NOMO-1 treated with dmso at 0.1 percent for 144 hours (cell line): ENCODE data around the gene SLC12A6.
"Not testable (repeated sequence)": the region's sequence is repeated elsewhere in the genome, so short reads cannot be mapped to it uniquely, and the experiment has no call there.

Experiments used
- DNase-seq: peaks from one replicate; lab custom pipeline; 2025; ENCODE audit not compliant: unreplicated experiment; lab: John Stamatoyannopoulos, UW

Gene SLC12A6

GRCh38 chr15:34337557-34338306, at the start of gene SLC12A6:
TSS of gene SLC12A6 (minus strand) at chr15:34337781. CDS start at chr15:34336680, 1,101 bp downstream.
- DNase-seq: peak; percentile 92

- not testable (repeated sequence) for DNase-seq
Measured at GRCh38 chr15:34381829-34382521, 44.4 kb upstream of the SLC12A6 start.

GRCh38 chr15:34380491-34380890, 42.9 kb upstream of the SLC12A6 start:
- DNase-seq: not testable (repeated sequence)

GRCh38 chr15:34376856-34377255, 39.3 kb upstream of the SLC12A6 start:
- DNase-seq: no peak

GRCh38 chr15:34375541-34375940, 38.0 kb upstream of the SLC12A6 start:
- not testable (repeated sequence) for DNase-seq

- no peak for DNase-seq
Measured at GRCh38 chr15:34374816-34375215, 37.2 kb upstream of the SLC12A6 start.

- DNase-seq: no peak
Measured at GRCh38 chr15:34373951-34374350, 36.4 kb upstream of the SLC12A6 start.

- no peak for DNase-seq
Measured at GRCh38 chr15:34370643-34371042, 33.1 kb upstream of the SLC12A6 start.

GRCh38 chr15:34370129-34370528, 32.5 kb upstream of the SLC12A6 start:
- no peak for DNase-seq

- DNase-seq: peak; percentile 81
Measured at GRCh38 chr15:34367101-34368081, 29.8 kb upstream of the SLC12A6 start, which contains the start of gene LPCAT4. TSS of gene LPCAT4 (minus strand) at chr15:34367196. CDS start at chr15:34367100, 96 bp downstream.

- DNase-seq: peak; percentile 43
Measured at GRCh38 chr15:34366271-34367065, 28.9 kb upstream of the SLC12A6 start.

- DNase-seq: no peak
Measured at GRCh38 chr15:34365836-34366235, 28.3 kb upstream of the SLC12A6 start.

GRCh38 chr15:34365091-34365825, 27.7 kb upstream of the SLC12A6 start:
- DNase-seq: no peak

- no peak for DNase-seq
Measured at GRCh38 chr15:34364041-34364440, 26.5 kb upstream of the SLC12A6 start.

GRCh38 chr15:34362047-34362773, 24.6 kb upstream of the SLC12A6 start:
- DNase-seq: no peak

- DNase-seq: no peak
Measured at GRCh38 chr15:34361278-34361677, 23.7 kb upstream of the SLC12A6 start.

GRCh38 chr15:34360298-34360697, 22.7 kb upstream of the SLC12A6 start:
- no peak for DNase-seq

- DNase-seq: no peak
Measured at GRCh38 chr15:34359416-34359815, 21.8 kb upstream of the SLC12A6 start.

GRCh38 chr15:34358948-34359347, 21.4 kb upstream of the SLC12A6 start:
- no peak for DNase-seq
